ENCODE data around the gene LCLAT1. TPM values are rescaled to one million over a fixed set of nuclear protein-coding genes. Genes with fewer than 3 reads are reported as not detected.

The LCLAT1 gene
- total RNA-seq, 2 experiments from 2014 or later = 9.2 to 19.6 TPM

- ChIA-PET POLR2A (no interaction called here), CTCF (ENCODE audit: unreplicated experiment) (no interaction called here)
- peaks cover 9% of the 10 kb centered on the region; the same call in 1 of the 2 replicates for H4K20me1 ChIP-seq (ENCODE audit: insufficient read depth, low read length)
- no peak for DNase-seq (ENCODE audit: low spot score)
- peaks cover 27% of the 10 kb centered on the region for H3K79me2 ChIP-seq (ENCODE audit: insufficient read depth, low read depth, low read length)
- H3K27ac ChIP-seq (ENCODE audit: low read depth, low read length, poor library complexity, severe bottlenecking) = no peak overlapping the region
- no peak overlapping the region for H2AFZ ChIP-seq (ENCODE audit: low read length)
- no peaks in the 10 kb centered on the region for H3K4me1 ChIP-seq (ENCODE audit: insufficient read depth, low read length, poor library complexity, severe bottlenecking)
- H3K9me2 ChIP-seq (ENCODE audit: insufficient read depth, low read length) = no peaks in the 10 kb centered on the region
- TF ChIP-seq EZH2phosphoT487 (IDR thresholded peaks at IDR 0.05; ENCODE audit: borderline replicate concordance, low read depth, low read length) (no peak), CTCF (conservative IDR thresholded peaks at IDR 0.05; ENCODE audit: low read length) (no peak)
- no peaks in the 10 kb centered on the region for H3K9me3 ChIP-seq (ENCODE audit: low read length)
- H3K36me3 ChIP-seq (ENCODE audit: insufficient read depth, low read length) = no peaks in the 10 kb centered on the region
- no TSS peak for BruUV-seq (replicated peaks)
- no peak overlapping the region for H3K4me2 ChIP-seq (ENCODE audit: low read length)
- intact Hi-C loops (cut with micrococcal nuclease; ENCODE audit: unreplicated experiment) = no loop called here
- no peak overlapping the region for H3K4me3 ChIP-seq (ENCODE audit: low read depth, low read length, poor library complexity, severe bottlenecking)
Measured at GRCh38 chr2:30456579-30456978, 9.5 kb downstream of the LCLAT1 start.

- Histone ChIP-seq H3K4me1 (ENCODE audit: insufficient read depth, low read length, poor library complexity, severe bottlenecking) (peaks cover 3% of the 10 kb centered on the region), H3K4me3 (ENCODE audit: low read depth, low read length, poor library complexity, severe bottlenecking) (no peak overlapping the region), H2AFZ (ENCODE audit: low read length) (no peak overlapping the region), H4K20me1 (ENCODE audit: insufficient read depth, low read length) (peaks cover 9% of the 10 kb centered on the region; the same call in 1 of the 2 replicates), H3K27ac (ENCODE audit: low read depth, low read length, poor library complexity, severe bottlenecking) (no peak overlapping the region), H3K36me3 (ENCODE audit: insufficient read depth, low read length) (no peaks in the 10 kb centered on the region), H3K9me3 (ENCODE audit: low read length) (no peaks in the 10 kb centered on the region), H3K4me2 (ENCODE audit: low read length) (no peak overlapping the region), H3K9me2 (ENCODE audit: insufficient read depth, low read length) (no peaks in the 10 kb centered on the region), H3K79me2 (ENCODE audit: insufficient read depth, low read depth, low read length) (peaks cover 24% of the 10 kb centered on the region)
- ChIA-PET POLR2A (no interaction called here), CTCF (ENCODE audit: unreplicated experiment) (no interaction called here)
- BruUV-seq (replicated peaks) = no TSS peak
- no peak for DNase-seq (ENCODE audit: low spot score)
- intact Hi-C loops (cut with micrococcal nuclease; ENCODE audit: unreplicated experiment) = no loop called here
- TF ChIP-seq CTCF (conservative IDR thresholded peaks at IDR 0.05; ENCODE audit: low read length) (no peak), EZH2phosphoT487 (IDR thresholded peaks at IDR 0.05; ENCODE audit: borderline replicate concordance, low read depth, low read length) (no peak)
Measured at GRCh38 chr2:30457296-30457695, 10.2 kb downstream of the LCLAT1 start.

DNA sequence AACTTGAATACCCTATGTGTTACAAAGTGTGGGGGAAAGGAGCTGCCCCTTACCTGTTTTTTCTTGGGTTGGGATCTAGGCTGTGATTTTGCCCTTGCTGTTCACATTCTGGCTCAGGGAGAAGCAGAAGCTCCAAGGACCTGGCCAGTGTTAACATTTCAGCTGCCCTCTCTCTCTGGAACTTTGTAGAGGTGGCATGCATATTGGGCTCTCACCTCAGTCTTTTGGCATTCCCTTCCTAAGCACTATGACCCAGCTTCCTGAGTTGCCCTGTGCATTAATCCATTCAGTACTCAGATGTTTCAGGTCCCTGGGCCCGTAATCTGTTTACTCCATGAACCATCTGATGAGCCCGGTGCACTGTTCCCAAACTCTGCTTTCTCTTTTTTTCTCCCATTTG lies 12.1 kb downstream of the LCLAT1 start:
- CTCF ChIA-PET (ENCODE audit: unreplicated experiment) = interaction anchor here (0.7 to 1.0 kb wide), 2 partner anchors 9 to 29 kb away, joined by 3 read pairs; no protein-coding TSS in a partner anchor

More for the DNA sequence above, 12.1 kb downstream of the LCLAT1 start:
- Histone ChIP-seq H3K27ac (ENCODE audit: low read depth, low read length, poor library complexity, severe bottlenecking) (no peak overlapping the region), H2AFZ (ENCODE audit: low read length) (no peak overlapping the region), H4K20me1 (ENCODE audit: insufficient read depth, low read length) (peaks cover 4% of the 10 kb centered on the region; the same call in 1 of the 2 replicates), H3K79me2 (ENCODE audit: insufficient read depth, low read depth, low read length) (peaks cover 28% of the 10 kb centered on the region), H3K36me3 (ENCODE audit: insufficient read depth, low read length) (no peaks in the 10 kb centered on the region), H3K4me1 (ENCODE audit: insufficient read depth, low read length, poor library complexity, severe bottlenecking) (peaks cover 16% of the 10 kb centered on the region), H3K4me3 (ENCODE audit: low read depth, low read length, poor library complexity, severe bottlenecking) (no peak overlapping the region), H3K9me2 (ENCODE audit: insufficient read depth, low read length) (no peaks in the 10 kb centered on the region), H3K9me3 (ENCODE audit: low read length) (no peaks in the 10 kb centered on the region), H3K4me2 (ENCODE audit: low read length) (no peak overlapping the region)
- DNase-seq (ENCODE audit: low spot score) = no peak
- intact Hi-C loops (cut with micrococcal nuclease; ENCODE audit: unreplicated experiment) = no loop called here
- no TSS peak for BruUV-seq (replicated peaks)
- POLR2A ChIA-PET = interaction anchor here (1.0 to 2.0 kb wide), 2 partner anchors 11 to 13 kb away, joined by 4 read pairs; partner anchors contain the start of gene LCLAT1
- TF ChIP-seq CTCF (conservative IDR thresholded peaks at IDR 0.05; ENCODE audit: low read length) = no peak
- TF ChIP-seq EZH2phosphoT487 (IDR thresholded peaks at IDR 0.05; ENCODE audit: borderline replicate concordance, low read depth, low read length) = no peak

Measured in OCI-LY7 (cell line).